GM12891 (cell line): ENCODE data around the gene PDP2.

Source experiments
- POLR2A ChIP-seq: IDR thresholded peaks from 2 replicates; pipeline ENCODE4 v1.6.1; 2011; ENCODE audit warnings: low read depth, low read length, control low read depth
- POLR2AphosphoS5 ChIP-seq: IDR thresholded peaks from 2 replicates; pipeline ENCODE4 v1.6.1; 2011; ENCODE audit warnings: low read depth, low read length, control low read depth
- TAF1 ChIP-seq: IDR thresholded peaks from 2 replicates; pipeline ENCODE4 v1.6.1; 2011; ENCODE audit warnings: low read depth, low read length, control low read depth

DNA sequence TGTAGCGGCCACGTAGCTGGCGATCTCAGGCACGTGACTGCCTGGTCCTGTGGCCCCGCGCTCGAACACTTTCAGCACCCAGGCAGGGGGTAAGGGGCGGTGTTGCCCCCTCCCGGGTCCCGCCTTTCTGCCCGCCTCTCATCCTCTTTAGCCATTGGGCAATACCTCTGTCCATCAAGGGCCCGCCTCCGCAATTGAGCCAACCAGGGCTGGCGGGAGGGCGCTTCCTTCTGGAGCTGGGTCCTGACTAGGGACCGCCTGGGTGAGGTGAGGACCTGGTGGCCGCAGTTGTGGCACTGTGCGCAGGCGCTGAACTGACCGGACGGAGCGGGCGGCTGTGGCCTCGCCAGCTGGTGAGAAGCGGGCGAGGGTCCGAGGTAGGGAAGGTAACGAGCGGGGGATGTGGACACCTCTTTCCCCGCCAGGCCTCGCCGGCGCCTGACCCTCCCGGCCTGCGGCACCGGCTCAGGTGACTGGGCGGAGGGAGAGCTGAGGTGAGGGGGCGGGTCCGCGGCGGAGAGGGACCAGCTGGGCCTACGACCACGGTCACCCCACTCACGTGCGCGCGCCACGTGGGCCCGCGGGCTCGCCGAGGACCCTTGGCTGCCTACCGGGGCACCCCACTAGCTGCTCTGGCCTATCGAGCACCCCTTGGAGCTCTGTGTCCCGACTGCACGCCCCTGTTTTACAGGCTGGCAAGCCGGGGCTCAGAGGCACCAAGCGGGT lies at the start of gene PDP2:
- peak; percentile 45; the same call in 1 of the 2 replicates for TF ChIP-seq POLR2A
- TF ChIP-seq POLR2AphosphoS5: no peak; the same call in 1 of the 2 replicates
- TF ChIP-seq TAF1: no peak
